Measurements from ENCODE around the gene IRS2.

DNA sequence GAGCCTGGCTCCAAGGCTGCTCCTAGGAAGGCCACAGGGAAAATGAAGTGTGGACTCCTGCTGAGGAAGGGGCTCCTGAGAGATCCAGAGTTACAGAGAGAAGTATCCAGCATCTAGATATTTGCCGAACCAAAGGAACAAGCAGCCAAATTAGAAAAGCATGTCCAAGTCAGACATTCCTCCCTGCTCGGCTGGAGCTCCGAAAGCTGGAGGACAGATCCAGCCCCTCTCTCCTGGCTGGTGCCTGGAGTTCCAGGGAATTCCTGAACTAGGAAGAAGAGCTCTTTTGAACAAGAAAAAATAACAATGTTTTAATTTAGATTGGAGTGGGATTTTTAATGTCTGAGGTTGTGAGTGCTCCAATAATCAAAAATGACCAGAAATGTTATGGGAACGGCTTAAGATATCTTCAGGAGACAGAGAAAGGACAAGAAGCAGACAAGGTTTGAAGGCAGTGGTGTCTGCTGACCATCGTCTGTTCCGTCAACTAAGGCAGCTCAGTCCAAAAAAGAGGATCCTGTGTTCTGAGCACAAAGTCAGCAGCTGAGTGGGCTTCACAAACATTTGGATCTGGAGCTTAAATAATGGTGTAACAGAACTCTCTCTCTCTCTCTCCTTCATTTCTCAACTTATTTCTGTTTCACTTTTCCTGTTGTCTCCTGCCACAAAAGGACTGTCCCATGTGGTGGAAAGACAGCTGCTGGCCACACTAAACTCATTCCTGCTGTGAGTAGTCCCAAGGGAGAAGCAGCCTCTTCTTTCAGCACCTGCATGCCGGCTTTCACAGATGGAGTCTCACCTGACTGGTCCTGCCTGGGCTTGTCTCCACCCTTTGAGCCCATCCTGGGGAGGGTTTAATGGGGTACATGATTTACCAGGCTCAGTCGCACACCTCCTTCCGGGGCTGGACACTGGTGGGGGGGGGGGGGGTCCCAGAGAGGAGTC is 31.5 kb upstream of the IRS2 start:
- TF ChIP-seq, protein P1, sequence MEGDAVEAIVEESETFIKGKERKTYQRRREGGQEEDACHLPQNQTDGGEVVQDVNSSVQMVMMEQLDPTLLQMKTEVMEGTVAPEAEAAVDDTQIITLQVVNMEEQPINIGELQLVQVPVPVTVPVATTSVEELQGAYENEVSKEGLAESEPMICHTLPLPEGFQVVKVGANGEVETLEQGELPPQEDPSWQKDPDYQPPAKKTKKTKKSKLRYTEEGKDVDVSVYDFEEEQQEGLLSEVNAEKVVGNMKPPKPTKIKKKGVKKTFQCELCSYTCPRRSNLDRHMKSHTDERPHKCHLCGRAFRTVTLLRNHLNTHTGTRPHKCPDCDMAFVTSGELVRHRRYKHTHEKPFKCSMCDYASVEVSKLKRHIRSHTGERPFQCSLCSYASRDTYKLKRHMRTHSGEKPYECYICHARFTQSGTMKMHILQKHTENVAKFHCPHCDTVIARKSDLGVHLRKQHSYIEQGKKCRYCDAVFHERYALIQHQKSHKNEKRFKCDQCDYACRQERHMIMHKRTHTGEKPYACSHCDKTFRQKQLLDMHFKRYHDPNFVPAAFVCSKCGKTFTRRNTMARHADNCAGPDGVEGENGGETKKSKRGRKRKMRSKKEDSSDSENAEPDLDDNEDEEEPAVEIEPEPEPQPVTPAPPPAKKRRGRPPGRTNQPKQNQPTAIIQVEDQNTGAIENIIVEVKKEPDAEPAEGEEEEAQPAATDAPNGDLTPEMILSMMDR (IDR thresholded peaks at IDR 0.05; ENCODE audit: control extremely low read depth in 1 of 3, insufficient read depth in 1 of 3, low read depth in 1 of 3, low read length in 3 of 3) = no peak
- TF ChIP-seq RNF2 (IDR thresholded peaks at IDR 0.05; ENCODE audit: borderline replicate concordance, low read depth, low read length, missing control alignments, poor library complexity, severe bottlenecking) (no peak), EP300 (IDR thresholded peaks at IDR 0.05; ENCODE audit: borderline replicate concordance in 1 of 2, low read depth in 2 of 2, low read length in 2 of 2) (no peak), CREB1 (IDR thresholded peaks at IDR 0.05) (no peak), CEBPB (IDR thresholded peaks at IDR 0.05; ENCODE audit: low read depth, low read length) (no peak), RFX5 (IDR thresholded peaks at IDR 0.05; ENCODE audit: borderline replicate concordance, low read depth, low read length) (no peak), ZNF274 (IDR thresholded peaks at IDR 0.05; ENCODE audit: borderline replicate concordance, extremely low read depth, low read length) (no peak), POLR2AphosphoS5 (IDR thresholded peaks at IDR 0.05; ENCODE audit: low read depth, low read length) (no peak), EZH2 (IDR thresholded peaks at IDR 0.05; ENCODE audit: low read depth, low read length, severe bottlenecking) (no peak), FOSL1 (IDR thresholded peaks at IDR 0.05; ENCODE audit: insufficient read depth, low read depth, low read length) (no peak), SRF (IDR thresholded peaks at IDR 0.05; ENCODE audit: low read depth, low read length) (no peak), EGR1 (IDR thresholded peaks at IDR 0.05; ENCODE audit: borderline replicate concordance, low read depth, low read length) (no peak), CBX8 (IDR thresholded peaks at IDR 0.05; ENCODE audit: borderline replicate concordance, low read depth, low read length) (no peak), SIN3A (conservative IDR thresholded peaks at IDR 0.05 in 1 of 2, IDR thresholded peaks at IDR 0.05 in 1 of 2; ENCODE audit: low read depth in 1 of 2, low read length in 2 of 2) (no peak)

All from H1 (cell line).